Stomach (tissue), 9 donors: ENCODE measurements around the gene SRPRA. TPM values are rescaled to one million over a fixed set of nuclear protein-coding genes. Genes with fewer than 3 reads are reported as not detected.

Experiments used
- DNase-seq, 2 donors: peaks; one replicate each; pipeline versions ENCODE4 v3.0.0 to v3.0.0-alpha.2; 2013 to 2019
- H3K27ac ChIP-seq, 5 donors: fragments of 200-600 bp in 4 of 5; sonication (generic) in 4 of 5; one replicate each; pipeline ENCODE4 v1.5.1; 2013 to 2019; ENCODE audit warnings: mild to moderate bottlenecking in 1 of 5, moderate library complexity in 1 of 5
- H3K27me3 ChIP-seq, 3 donors: fragments of 200-600 bp; sonication (generic); one replicate each; pipeline ENCODE4 v1.5.1; 2017 to 2019; ENCODE audit warnings: mixed run types in 1 of 3
- H3K36me3 ChIP-seq, 4 donors: fragments of 200-600 bp; sonication (generic); 1 replicate in 3 of 4; 2 replicates in 1 of 4; pipeline ENCODE4 v1.5.1; 2016 to 2019
- H3K4me1 ChIP-seq, 4 donors: fragments of 200-600 bp; sonication (generic); one replicate each; pipeline ENCODE4 v1.5.1; 2016 to 2019
- H3K4me3 ChIP-seq, 4 donors: fragments of 200-600 bp; sonication (generic) in 3 of 4; one replicate each; pipeline ENCODE4 v1.5.1; 2016 to 2019; ENCODE audit warnings: mild to moderate bottlenecking in 1 of 4
- H3K9me3 ChIP-seq, 4 donors: fragments of 200-600 bp; sonication (generic); one replicate each; pipeline ENCODE4 v1.5.1; 2016 to 2019
- CTCF ChIP-seq, 7 experiments: fragments of 450-650 bp in 4 of 7; fragments of 200-600 bp in 3 of 7; sonication (generic) in 3 of 7; IDR thresholded peaks; one replicate each; pipeline ENCODE4 v1.5.1; 2016 to 2019; ENCODE audit warnings: antibody characterized with exemption in 7 of 7, control low read depth in 2 of 7, mild to moderate bottlenecking in 1 of 7
- EP300 ChIP-seq: sonication (generic); formaldehyde crosslinking; IDR thresholded peaks from one replicate; pipeline ENCODE4 v1.6.1; 2017; ENCODE audit warnings: antibody characterized with exemption
- POLR2A ChIP-seq, 4 donors: fragments of 450-650 bp; IDR thresholded peaks; one replicate each; pipeline ENCODE4 v1.6.1; 2016; ENCODE audit warnings: antibody characterized with exemption in 4 of 4, control low read depth in 2 of 4, mild to moderate bottlenecking in 1 of 4, moderate library complexity in 1 of 4
- POLR2AphosphoS5 ChIP-seq, 3 donors: sonication (generic); formaldehyde crosslinking; IDR thresholded peaks; one replicate each; pipeline ENCODE4 v1.6.1; 2016; ENCODE audit warnings: antibody characterized with exemption in 3 of 3
- WGBS, 5 donors: extraction: QIAGEN DNeasy Blood & Tissue Kit in 3 of 5; methylation state at CpG; one replicate each; pipeline versions ENCODE4 v1.1.5 to v1.1.7; 2013 to 2018; 5-methylcytosine and 5-hydroxymethylcytosine counted together
- intact Hi-C: fragments of 100-400 bp; cut with DNase I; formaldehyde crosslinking; loops from one replicate; pipeline ENCODE4 v1.15.1; 2023; ENCODE audit warnings: low total_unique reads
- polyA plus RNA-seq, 3 donors: library from polyadenylated mRNA; stranded (reverse); fragments of 200-250 nt; gene quantifications; one replicate each; pipeline ENCODE4 v1.2.3, GENCODE V29; 2013
- total RNA-seq, 5 donors: library from RNA; depleted of rRNA; stranded (reverse); fragments of >200 nt; gene quantifications; one replicate each; pipeline versions ENCODE4 v1.1.0 to v1.2.3, GENCODE V29; 2014 to 2016
- donor health status: healthy with polysubstance abuse.
- donor health status: Bipolar disorder and iron deficiency.
- donor health status: healthy.

Gene SRPRA
- total and polyA plus RNA-seq, 8 donors, result 13.9 to 255 (median 48.7) TPM

- no peak overlapping the region for H3K27ac ChIP-seq
- no peak for DNase-seq
- no peak overlapping the region for H3K4me3 ChIP-seq
- intact Hi-C loops, result no loop called here
- H3K9me3 ChIP-seq, result no peaks in the 10 kb centered on the region
- no peaks in the 10 kb centered on the region for H3K27me3 ChIP-seq
- 83 to 98% (median 98%) methylated on average over 4 of the region's 4 CpGs for WGBS, 5 donors
- H3K36me3 ChIP-seq, result peaks cover 9 to 55% (median 42%) of the 10 kb centered on the region in 4 donors
- H3K4me1 ChIP-seq, result peaks cover 4 to 17% (median 8%) of the 10 kb centered on the region in 4 donors
- TF ChIP-seq POLR2AphosphoS5 (IDR thresholded peaks at IDR 0.05) (no peak), EP300 (no peak), CTCF (IDR thresholded peaks at IDR 0.05) (no peak), POLR2A (IDR thresholded peaks at IDR 0.05) (no peak)
Observed at GRCh38 chr11:126233391-126233790, 35.3 kb downstream of the SRPRA start.

- Histone ChIP-seq H3K9me3 (no peaks in the 10 kb centered on the region), H3K27ac (no peak overlapping the region), H3K27me3 (no peaks in the 10 kb centered on the region), H3K4me3 (no peak overlapping the region), H3K4me1 (peaks cover 4 to 17% (median 8%) of the 10 kb centered on the region in 4 donors), H3K36me3 (peaks cover 4 to 49% (median 38%) of the 10 kb centered on the region in 4 donors)
- intact Hi-C loops, result no loop called here
- no peak for DNase-seq
- TF ChIP-seq POLR2A (IDR thresholded peaks at IDR 0.05) (no peak), CTCF (IDR thresholded peaks at IDR 0.05) (no peak), EP300 (no peak), POLR2AphosphoS5 (IDR thresholded peaks at IDR 0.05) (no peak)
- 86 to 94% (median 92%) methylated on average over 3 of the region's 3 CpGs for WGBS, 5 donors
Observed at GRCh38 chr11:126232683-126233082, 36.0 kb downstream of the SRPRA start.

GRCh38 chr11:126231725-126232459 is 36.8 kb downstream of the SRPRA start:
- WGBS, 5 donors, result 43 to 62% (median 47%) methylated on average over 6 of the region's 6 CpGs
- TF ChIP-seq POLR2A (IDR thresholded peaks at IDR 0.05), result no peak
- no peak for TF ChIP-seq CTCF (IDR thresholded peaks at IDR 0.05)
- no peak for TF ChIP-seq EP300
- peak in 1 of 3 donors; percentile 5 for TF ChIP-seq POLR2AphosphoS5 (IDR thresholded peaks at IDR 0.05)
- Histone ChIP-seq H3K9me3 (no peaks in the 10 kb centered on the region), H3K4me3 (no peak overlapping the region), H3K36me3 (peaks cover 4 to 49% (median 38%) of the 10 kb centered on the region in 4 donors), H3K27me3 (no peaks in the 10 kb centered on the region), H3K4me1 (peaks cover 4 to 17% (median 8%) of the 10 kb centered on the region in 4 donors), H3K27ac (no peak overlapping the region)
- peak in 1 of 2 donors; percentile 32 for DNase-seq
- intact Hi-C loops, result no loop called here

GRCh38 chr11:126229858-126230540 is 38.7 kb downstream of the SRPRA start:
- DNase-seq, result no peak
- no peaks in the 10 kb centered on the region for H3K27me3 ChIP-seq
- peaks cover 4 to 33% (median 23%) of the 10 kb centered on the region in 4 donors for H3K36me3 ChIP-seq
- no peak overlapping the region for H3K27ac ChIP-seq
- WGBS, 5 donors, result 62 to 75% (median 70%) methylated on average over 3 of the region's 3 CpGs
- H3K9me3 ChIP-seq, result no peaks in the 10 kb centered on the region
- intact Hi-C loops, result no loop called here
- peaks cover 4 to 17% (median 8%) of the 10 kb centered on the region in 4 donors for H3K4me1 ChIP-seq
- no peak overlapping the region for H3K4me3 ChIP-seq
- TF ChIP-seq POLR2AphosphoS5 (IDR thresholded peaks at IDR 0.05), result no peak
- no peak for TF ChIP-seq POLR2A (IDR thresholded peaks at IDR 0.05)
- no peak for TF ChIP-seq EP300
- no peak for TF ChIP-seq CTCF (IDR thresholded peaks at IDR 0.05)
